Fibroblast of the aortic adventitia (primary cell): ENCODE data around the gene LRRC3. TPM values are rescaled to one million over a fixed set of nuclear protein-coding genes. Genes with fewer than 3 reads are reported as not detected.

ENCODE experiments used
- DNase-seq: peaks from one replicate; pipeline ENCODE4 v3.0.0-alpha.2; 2010; ENCODE audit warnings: low read depth
- H3K4me3 ChIP-seq: 2 replicates; pipeline ENCODE4 v1.5.1; 2011; ENCODE audit warnings: low read depth, mild to moderate bottlenecking, control low read depth, low read length, moderate library complexity
- total RNA-seq: library from RNA; depleted of rRNA; stranded (reverse); fragments of >200 nt; gene quantifications from 2 replicates; pipeline ENCODE4 v1.2.3, GENCODE V29; 2012; ENCODE audit warnings: low replicate concordance
- TF ChIP-seq, protein P1 (sequence below): IDR thresholded peaks from 2 replicates; pipeline ENCODE4 v1.5.1; 2011; ENCODE audit warnings: mild to moderate bottlenecking, low read length, control low read depth, inconsistent platforms; ENCODE audit not compliant: insufficient read depth

The LRRC3 gene
- total RNA-seq, 1 donor: 0.45 TPM

DNA sequence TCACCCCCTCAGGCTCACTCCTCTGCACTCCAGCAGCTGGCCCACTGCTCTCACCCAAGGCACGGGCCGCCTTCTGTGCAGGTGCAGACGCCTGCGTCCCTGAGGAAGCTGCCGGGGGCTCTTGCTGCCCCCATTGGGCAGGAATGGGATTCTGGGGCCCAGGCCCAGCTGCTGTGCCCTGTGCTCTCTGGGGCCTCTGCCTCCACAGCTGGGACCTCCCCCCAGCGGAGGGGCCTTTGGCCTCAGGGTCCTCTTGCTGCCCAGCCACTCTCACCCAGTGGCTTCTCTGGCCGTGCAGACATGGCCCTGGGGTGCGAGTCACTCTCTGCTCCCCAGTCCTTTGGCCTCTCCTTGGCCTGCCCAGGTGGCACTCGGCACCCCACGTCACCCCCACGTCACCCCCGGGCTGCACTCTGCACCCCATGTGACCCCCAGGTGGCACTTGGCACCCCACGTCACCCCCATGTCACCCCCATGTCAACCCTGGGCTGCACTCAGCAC, 19.1 kb upstream of the LRRC3 start:
- DNase-seq: no peak
- H3K4me3 ChIP-seq: no peak overlapping the region
- TF ChIP-seq, protein P1, sequence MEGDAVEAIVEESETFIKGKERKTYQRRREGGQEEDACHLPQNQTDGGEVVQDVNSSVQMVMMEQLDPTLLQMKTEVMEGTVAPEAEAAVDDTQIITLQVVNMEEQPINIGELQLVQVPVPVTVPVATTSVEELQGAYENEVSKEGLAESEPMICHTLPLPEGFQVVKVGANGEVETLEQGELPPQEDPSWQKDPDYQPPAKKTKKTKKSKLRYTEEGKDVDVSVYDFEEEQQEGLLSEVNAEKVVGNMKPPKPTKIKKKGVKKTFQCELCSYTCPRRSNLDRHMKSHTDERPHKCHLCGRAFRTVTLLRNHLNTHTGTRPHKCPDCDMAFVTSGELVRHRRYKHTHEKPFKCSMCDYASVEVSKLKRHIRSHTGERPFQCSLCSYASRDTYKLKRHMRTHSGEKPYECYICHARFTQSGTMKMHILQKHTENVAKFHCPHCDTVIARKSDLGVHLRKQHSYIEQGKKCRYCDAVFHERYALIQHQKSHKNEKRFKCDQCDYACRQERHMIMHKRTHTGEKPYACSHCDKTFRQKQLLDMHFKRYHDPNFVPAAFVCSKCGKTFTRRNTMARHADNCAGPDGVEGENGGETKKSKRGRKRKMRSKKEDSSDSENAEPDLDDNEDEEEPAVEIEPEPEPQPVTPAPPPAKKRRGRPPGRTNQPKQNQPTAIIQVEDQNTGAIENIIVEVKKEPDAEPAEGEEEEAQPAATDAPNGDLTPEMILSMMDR: no peak

DNA sequence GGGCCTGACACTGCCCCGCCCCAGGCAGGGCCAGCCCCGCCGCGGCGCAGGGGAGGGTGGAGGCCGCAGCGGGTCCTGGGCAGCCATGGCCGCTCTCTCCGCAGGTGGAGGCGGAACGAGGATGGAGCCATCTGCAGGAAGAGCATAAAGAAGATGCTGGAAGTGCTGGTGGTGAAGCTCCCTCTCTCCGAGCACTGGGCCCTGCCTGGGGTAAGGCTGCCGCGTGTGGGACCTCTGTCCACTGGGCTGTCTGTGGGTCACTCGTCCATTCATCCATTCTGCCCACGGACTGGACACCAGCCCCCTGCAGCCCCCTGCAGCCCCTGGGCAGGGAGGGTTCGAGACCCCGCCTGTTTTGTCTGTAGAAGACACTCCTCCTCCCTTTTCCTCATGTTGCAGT, 18.4 kb upstream of the LRRC3 start:
- DNase-seq: no peak
- H3K4me3 ChIP-seq: no peak overlapping the region
- TF ChIP-seq, protein P1: no peak

DNA sequence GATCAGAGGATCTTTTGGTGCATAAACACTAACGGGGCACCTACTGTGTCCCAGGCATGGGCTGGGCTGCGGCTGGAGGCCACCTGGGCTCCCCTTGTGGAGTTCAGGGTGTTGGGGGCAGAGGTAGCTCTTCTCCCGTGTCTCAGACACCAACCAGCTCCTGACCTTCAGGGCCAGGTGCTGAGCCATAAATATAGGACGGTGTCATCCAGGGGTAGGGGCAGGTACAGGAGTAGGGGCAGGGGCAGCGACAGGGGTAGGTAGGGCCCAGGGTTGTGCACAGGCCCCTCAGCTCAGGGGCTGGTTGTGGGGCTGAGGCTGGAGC, 18.0 kb upstream of the LRRC3 start:
- no peak overlapping the region for H3K4me3 ChIP-seq
- no peak for DNase-seq
- TF ChIP-seq, protein P1: no peak

DNA sequence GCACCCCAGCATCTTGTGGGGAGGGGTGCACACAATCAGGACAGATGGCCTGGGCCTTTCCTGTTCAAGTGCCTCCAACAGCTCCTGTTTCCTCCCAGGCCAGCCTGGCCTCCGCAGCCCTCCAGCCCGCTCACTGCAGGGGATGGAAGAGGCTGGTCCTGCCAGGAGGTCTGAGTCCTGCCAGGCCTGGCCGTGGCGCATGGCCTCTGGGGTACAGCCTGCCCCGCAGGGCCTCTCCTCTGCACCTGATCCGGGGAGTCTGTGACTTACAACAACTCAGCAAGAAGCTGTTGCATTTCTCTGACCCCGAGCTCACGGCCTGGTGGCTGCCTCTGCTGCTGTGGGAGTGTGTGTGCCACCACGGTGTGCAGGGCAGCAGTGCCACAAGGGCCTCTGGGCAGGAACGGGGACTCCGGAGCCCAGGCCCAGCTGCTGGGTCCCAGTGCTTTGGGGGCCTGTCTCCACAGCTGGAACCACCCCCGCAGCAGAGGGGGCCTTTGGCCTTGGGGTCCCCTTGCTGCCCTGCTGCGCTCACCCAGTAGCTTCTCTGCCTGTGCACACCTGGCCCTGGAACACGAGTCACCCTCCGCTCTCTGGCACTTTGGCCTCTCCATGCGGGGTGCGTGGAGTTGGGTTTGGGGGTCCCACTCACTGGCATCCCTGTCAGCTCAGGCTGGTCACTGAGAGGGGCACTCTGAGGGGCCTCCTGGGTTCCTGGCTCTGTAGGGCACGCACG, 17.4 kb upstream of the LRRC3 start:
- TF ChIP-seq, protein P1: no peak
- H3K4me3 ChIP-seq: no peak overlapping the region
- no peak for DNase-seq

DNA sequence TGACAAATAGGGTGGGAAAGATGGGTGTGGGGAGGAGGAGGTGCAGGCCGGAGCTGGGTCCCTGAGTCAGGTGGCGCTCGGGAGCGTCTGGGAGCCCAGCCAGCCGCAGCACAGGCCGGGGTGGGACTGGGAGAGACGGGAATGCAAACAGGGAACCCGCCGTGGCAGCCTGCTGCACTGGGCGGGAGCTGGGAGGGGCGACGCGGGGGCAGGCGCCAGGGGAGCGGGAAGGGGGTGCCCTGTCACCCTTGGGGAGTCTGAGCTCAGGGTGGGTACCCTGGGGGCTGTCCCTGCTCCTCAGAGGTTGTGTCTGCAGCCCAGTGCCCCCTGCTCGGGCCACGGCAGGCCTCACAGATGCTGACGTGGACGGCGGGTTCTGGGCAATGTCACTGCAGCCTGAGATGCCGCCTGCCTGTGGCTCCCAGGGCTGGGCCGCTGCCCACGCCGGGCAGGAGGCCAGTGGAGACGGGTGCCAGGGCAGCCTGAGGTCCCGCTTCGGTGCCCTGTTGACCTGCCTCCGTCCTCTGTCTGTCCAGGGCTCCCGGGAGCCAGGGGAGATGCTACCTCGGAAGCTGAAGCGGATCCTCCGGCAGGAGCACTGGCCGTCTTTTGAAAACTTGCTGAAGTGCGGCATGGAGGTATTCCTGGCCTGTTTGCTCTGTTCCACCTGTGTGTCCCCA, 16.6 kb upstream of the LRRC3 start:
- H3K4me3 ChIP-seq: no peak overlapping the region
- TF ChIP-seq, protein P1: no peak
- DNase-seq: no peak

DNA sequence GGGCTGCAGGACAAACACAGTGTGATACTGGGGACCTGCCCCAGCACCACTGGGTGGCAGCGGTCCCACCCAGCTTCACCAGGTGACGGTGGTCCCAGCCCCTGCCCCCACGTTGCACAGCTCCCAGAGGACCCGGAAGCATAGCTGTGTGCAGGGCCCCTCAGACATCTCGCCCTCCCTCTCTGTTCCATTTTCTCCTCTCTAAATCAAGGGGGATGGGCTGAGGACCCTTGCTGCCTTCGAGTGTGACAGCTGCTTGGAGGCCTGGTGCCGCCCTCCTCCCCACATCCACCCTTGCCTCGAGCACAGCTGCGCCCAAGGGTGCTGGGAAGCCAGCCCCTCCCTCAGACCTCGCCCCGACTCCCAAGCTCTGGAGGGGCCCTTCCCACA, 16.1 kb upstream of the LRRC3 start:
- no peak overlapping the region for H3K4me3 ChIP-seq
- TF ChIP-seq, protein P1: no peak
- no peak for DNase-seq
